GM23248 (cell line): ENCODE data around the gene ESCO1. TPM values are rescaled to one million over a fixed set of nuclear protein-coding genes. Genes with fewer than 3 reads are reported as not detected.
"Not testable (repeated sequence)": the region's sequence is repeated elsewhere in the genome, so short reads cannot be mapped to it uniquely, and the experiment has no call there.

Experiments used
- DNase-seq: peaks from one replicate; pipeline ENCODE4 v3.0.0-alpha.2; 2015
- H2AFZ ChIP-seq: fragments of 200-600 bp; sonication (generic); 2 replicates; pipeline ENCODE4 v1.6.1; 2016; ENCODE audit warnings: antibody characterized with exemption
- H3F3A ChIP-seq: fragments of 200-600 bp; sonication (generic); 2 replicates; pipeline ENCODE4 v1.6.1; 2016; ENCODE audit warnings: mild to moderate bottlenecking, antibody characterized with exemption, mixed run types; ENCODE audit not compliant: insufficient read depth
- H3K27ac ChIP-seq: fragments of 200-600 bp; sonication (generic); 2 replicates; pipeline ENCODE4 v1.5.1; 2016; ENCODE audit warnings: mild to moderate bottlenecking
- H3K27me3 ChIP-seq: fragments of 200-600 bp; sonication (generic); replicated peaks from 2 replicates; pipeline ENCODE4 v1.6.1; 2016; ENCODE audit warnings: mild to moderate bottlenecking; ENCODE audit not compliant: insufficient read depth
- H3K36me3 ChIP-seq: fragments of 200-600 bp; sonication (generic); 2 replicates; pipeline ENCODE4 v1.6.1; 2016; ENCODE audit warnings: low read depth, mild to moderate bottlenecking
- H3K4me1 ChIP-seq: fragments of 200-600 bp; sonication (generic); 2 replicates; pipeline ENCODE4 v1.6.1; 2016; ENCODE audit warnings: mild to moderate bottlenecking; ENCODE audit not compliant: insufficient read depth
- H3K4me2 ChIP-seq: fragments of 200-600 bp; sonication (generic); one replicate; pipeline ENCODE4 v1.6.1; 2016; ENCODE audit warnings: mild to moderate bottlenecking; ENCODE audit not compliant: unreplicated experiment
- H3K4me3 ChIP-seq: fragments of 200-600 bp; sonication (generic); 2 replicates; pipeline ENCODE4 v1.5.1; 2016; ENCODE audit warnings: mild to moderate bottlenecking
- H3K79me2 ChIP-seq: fragments of 200-600 bp; sonication (generic); 2 replicates; pipeline ENCODE4 v1.6.1; 2016; ENCODE audit warnings: mild to moderate bottlenecking; ENCODE audit not compliant: insufficient read depth
- H3K9ac ChIP-seq: fragments of 200-600 bp; sonication (generic); 2 replicates; pipeline ENCODE4 v1.6.1; 2016; ENCODE audit warnings: mild to moderate bottlenecking
- H3K9me2 ChIP-seq: fragments of 200-600 bp; sonication (generic); 2 replicates; pipeline ENCODE4 v1.6.1; 2016; ENCODE audit warnings: mixed run types, mild to moderate bottlenecking, moderate library complexity; ENCODE audit not compliant: insufficient read depth
- H3K9me3 ChIP-seq: fragments of 200-600 bp; sonication (generic); one replicate; pipeline ENCODE4 v1.6.1; 2017; ENCODE audit warnings: low read depth
- H4K20me1 ChIP-seq: fragments of 200-600 bp; sonication (generic); 2 replicates; pipeline ENCODE4 v1.6.0; 2016; ENCODE audit not compliant: insufficient read depth
- EZH2 ChIP-seq: fragments of 200-600 bp; sonication (generic); IDR thresholded peaks from 2 replicates; pipeline ENCODE4 v1.6.1; 2018; ENCODE audit warnings: antibody characterized with exemption, mild to moderate bottlenecking; ENCODE audit not compliant: insufficient read depth, poor library complexity, severe bottlenecking
- EZH2phosphoT487 ChIP-seq: fragments of 200-600 bp; sonication (generic); IDR thresholded peaks from 2 replicates; pipeline ENCODE4 v1.6.1; 2018; ENCODE audit warnings: antibody characterized with exemption, moderate library complexity, mild to moderate bottlenecking, low read depth; ENCODE audit not compliant: insufficient read depth
- WGBS, 2 experiments: methylation state at CpG; one replicate each; pipeline ENCODE4 v1.1.6; 2015 to 2017; ENCODE audit warnings: low lambda C conversion rate in 2 of 2, low coverage in 1 of 2; ENCODE audit errors: missing lambda C conversion rate in 2 of 2; 5-methylcytosine and 5-hydroxymethylcytosine counted together
- in situ Hi-C: fragments of 300-500 bp; cut with MboI; formaldehyde crosslinking; loops from 2 replicates; pipeline ENCODE4 v1.15.0; 2020
- polyA plus RNA-seq: library from polyadenylated mRNA; unstranded; fragments of >200 nt; fragmentation: Nextera tagmentation; extraction: Ambion mirVana; gene quantifications from 2 replicates; pipeline ENCODE4 v1.2.1, GENCODE V29; 2016
- total RNA-seq: library from RNA; depleted of rRNA; stranded (reverse); fragments of >200 nt; shearing (Covaris generic); gene quantifications from 2 replicates; pipeline ENCODE4 v1.2.3, GENCODE V29; 2014

Gene ESCO1
- total and polyA plus RNA-seq, 2 experiments from 2014 or later, result 5.7 to 9.5 TPM

DNA sequence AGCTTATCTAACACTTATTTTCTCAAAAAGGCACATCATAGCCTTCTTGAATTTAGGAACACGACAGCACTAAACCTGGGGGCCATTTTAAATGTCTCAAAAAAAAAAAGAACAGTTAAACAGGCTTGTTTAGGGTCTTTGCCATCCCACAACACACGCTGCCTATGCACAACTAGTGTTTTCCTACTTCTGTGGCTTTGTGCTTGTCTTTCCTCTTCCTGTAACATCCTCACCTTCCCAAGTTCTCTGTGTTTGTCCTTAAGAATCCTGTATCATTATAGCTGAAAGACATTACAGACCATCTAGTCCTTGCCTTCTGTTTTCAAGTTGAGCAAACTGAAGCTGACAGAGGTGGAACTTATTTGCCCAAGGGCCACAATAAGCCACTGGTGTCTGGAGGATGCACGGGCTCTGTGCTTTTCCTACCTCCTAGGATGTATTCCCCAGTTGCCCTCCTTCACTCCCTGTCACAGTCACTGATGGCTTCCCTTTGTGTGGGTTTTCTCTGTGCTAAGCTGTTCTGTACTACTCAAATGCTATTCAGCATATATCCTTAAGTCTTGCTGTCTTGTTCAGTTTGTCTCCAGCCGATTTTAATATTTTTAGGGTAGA lies 34.2 kb upstream of the ESCO1 start:
- H4K20me1 ChIP-seq, result no peaks in the 10 kb centered on the region
- H2AFZ ChIP-seq, result no peak overlapping the region
- H3K4me1 ChIP-seq, result no peaks in the 10 kb centered on the region
- WGBS, 2 experiments, result 61 to 70% methylated on average over 4 of the region's 4 CpGs
- in situ Hi-C loops, result no loop called here
- no peak overlapping the region for H3K4me2 ChIP-seq
- no peak overlapping the region for H3K27ac ChIP-seq
- peaks cover 3% of the 10 kb centered on the region; the same call in 1 of the 2 replicates for H3F3A ChIP-seq
- 0 out of 2 replicates have a peak, but pooled peaks cover 4% of the 10 kb centered on the region for H3K79me2 ChIP-seq
- no peaks in the 10 kb centered on the region for H3K9me3 ChIP-seq
- DNase-seq, result no peak
- peaks cover 8% of the 10 kb centered on the region for H3K36me3 ChIP-seq
- H3K4me3 ChIP-seq, result no peak overlapping the region
- no peaks in the 10 kb centered on the region for H3K27me3 ChIP-seq
- no peak overlapping the region for H3K9ac ChIP-seq
- no peaks in the 10 kb centered on the region for H3K9me2 ChIP-seq
- TF ChIP-seq EZH2, result no peak
- TF ChIP-seq EZH2phosphoT487, result no peak

DNA sequence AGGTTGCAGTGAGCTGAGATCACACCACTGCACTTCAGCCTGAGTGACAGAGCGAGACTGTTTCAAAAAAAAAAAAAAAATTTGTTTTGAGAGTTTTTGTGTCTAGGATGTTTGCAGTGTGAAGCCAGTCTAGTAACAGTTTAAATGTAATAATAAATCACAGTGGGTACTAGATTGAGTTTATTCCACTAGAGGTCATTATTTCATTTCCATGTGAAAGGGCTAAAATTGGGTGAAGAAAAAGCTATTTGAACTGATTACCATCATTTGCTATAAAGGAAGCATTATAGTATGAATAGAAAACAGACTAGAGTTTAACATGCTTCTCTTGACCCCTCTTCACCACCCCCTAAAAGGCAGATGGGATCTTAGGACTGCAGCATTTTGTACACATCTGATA lies 31.9 kb upstream of the ESCO1 start:
- peaks cover 15% of the 10 kb centered on the region for H3K79me2 ChIP-seq
- H4K20me1 ChIP-seq, result no peaks in the 10 kb centered on the region
- peaks cover 28% of the 10 kb centered on the region for H3K36me3 ChIP-seq
- in situ Hi-C loops, result no loop called here
- TF ChIP-seq EZH2 (no peak), EZH2phosphoT487 (no peak)
- no peaks in the 10 kb centered on the region for H3K4me1 ChIP-seq
- H3K9me3 ChIP-seq, result no peaks in the 10 kb centered on the region
- no peak overlapping the region for H3K9ac ChIP-seq
- H3K27ac ChIP-seq, result no peak overlapping the region
- H3K4me3 ChIP-seq, result no peak overlapping the region
- 100% methylated on average over 1 of the region's 1 CpG for WGBS, 2 experiments
- no peak for DNase-seq
- H2AFZ ChIP-seq, result no peak overlapping the region
- H3K27me3 ChIP-seq, result no peaks in the 10 kb centered on the region
- no peak overlapping the region for H3K4me2 ChIP-seq
- no peaks in the 10 kb centered on the region for H3K9me2 ChIP-seq
- H3F3A ChIP-seq, result peaks cover 3% of the 10 kb centered on the region; the same call in 1 of the 2 replicates

DNA sequence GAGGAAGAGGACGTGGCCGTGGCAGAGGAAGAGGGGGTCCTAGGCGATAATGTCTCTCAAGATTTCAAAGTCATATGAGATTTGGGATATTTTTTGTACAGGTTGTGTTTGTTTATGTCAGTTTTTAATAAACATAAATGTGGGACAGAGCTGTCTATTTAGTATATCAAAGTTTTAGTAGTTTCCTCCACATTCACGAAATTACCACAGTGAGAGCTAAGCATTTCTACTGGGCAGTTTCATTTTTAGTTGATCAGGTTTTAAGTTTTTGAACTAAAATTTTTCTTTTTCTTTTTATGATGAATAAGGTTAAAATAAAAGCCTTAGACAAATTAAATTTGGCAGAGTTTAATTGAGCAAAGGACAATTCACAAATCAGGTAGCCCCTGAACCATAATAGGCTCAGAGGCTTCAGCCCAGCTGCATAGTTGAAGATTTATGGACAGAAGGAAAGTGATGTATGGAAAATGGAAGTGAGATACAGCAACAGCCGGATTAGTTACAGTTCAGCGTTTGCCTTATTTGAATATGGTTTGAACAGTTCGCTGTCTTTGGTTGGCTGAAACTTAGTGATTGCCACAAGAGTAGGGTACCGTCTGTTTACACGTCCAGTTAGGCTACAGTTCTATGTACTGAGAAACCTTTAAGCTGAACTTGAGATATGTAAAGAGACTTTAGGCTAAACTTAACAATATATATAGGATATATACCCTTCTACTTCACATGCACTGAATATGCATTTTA lies 28.8 kb upstream of the ESCO1 start:
- in situ Hi-C loops, result no loop called here
- DNase-seq, result no peak
- H3K4me3 ChIP-seq, result no peak overlapping the region
- H3K9ac ChIP-seq, result no peak overlapping the region
- H3K36me3 ChIP-seq, result peaks cover 38% of the 10 kb centered on the region
- WGBS, 2 experiments, result 90 to 92% methylated on average over 9 of the region's 9 CpGs
- no peaks in the 10 kb centered on the region for H3K4me1 ChIP-seq
- H4K20me1 ChIP-seq, result no peaks in the 10 kb centered on the region
- H3K9me3 ChIP-seq, result no peaks in the 10 kb centered on the region
- no peak overlapping the region for H2AFZ ChIP-seq
- H3K9me2 ChIP-seq, result no peaks in the 10 kb centered on the region
- TF ChIP-seq EZH2phosphoT487 (no peak), EZH2 (no peak)
- H3K27me3 ChIP-seq, result no peaks in the 10 kb centered on the region
- H3K79me2 ChIP-seq, result peaks cover 45% of the 10 kb centered on the region
- H3K4me2 ChIP-seq, result no peak overlapping the region
- H3K27ac ChIP-seq, result no peak overlapping the region
- H3F3A ChIP-seq, result peaks cover 3% of the 10 kb centered on the region; the same call in 1 of the 2 replicates

DNA sequence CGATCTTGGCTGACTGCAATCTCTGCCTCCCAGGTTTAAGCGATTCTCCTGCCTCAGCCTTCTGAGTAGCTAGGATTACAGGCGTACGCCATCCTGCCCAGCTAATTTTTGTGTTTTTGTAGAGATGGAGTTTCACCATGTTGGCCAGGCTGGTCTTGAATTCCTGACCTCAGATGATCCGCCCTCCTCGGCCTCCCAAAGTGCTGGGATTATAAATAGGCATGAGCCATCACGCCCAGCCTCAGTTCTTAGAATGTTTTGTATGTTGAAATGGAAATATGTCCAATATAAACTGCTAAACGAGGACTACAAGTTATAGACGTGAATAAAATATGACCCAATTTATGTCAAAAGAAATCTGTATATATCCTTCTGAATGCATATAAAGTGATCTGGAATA lies 21.1 kb upstream of the ESCO1 start:
- H3K4me1 ChIP-seq, H3K27me3 ChIP-seq, H3F3A ChIP-seq, H3K9ac ChIP-seq, DNase-seq, H3K9me3 ChIP-seq, in situ Hi-C loops, H3K4me3 ChIP-seq, H2AFZ ChIP-seq, H3K4me2 ChIP-seq, H3K27ac ChIP-seq, H4K20me1 ChIP-seq, H3K9me2 ChIP-seq: not testable (repeated sequence)
- peaks cover 21% of the 10 kb centered on the region; the same call in 1 of the 2 replicates for H3K36me3 ChIP-seq
- 96 to 98% methylated on average over 9 of the region's 9 CpGs for WGBS, 2 experiments
- peaks cover 100% of the 10 kb centered on the region for H3K79me2 ChIP-seq
